ENCODE results near the gene CSRP1.
"Not testable (repeated sequence)": the region's sequence is repeated elsewhere in the genome, so short reads cannot be mapped to it uniquely, and the experiment has no call there.

CSRP1 gene

DNA sequence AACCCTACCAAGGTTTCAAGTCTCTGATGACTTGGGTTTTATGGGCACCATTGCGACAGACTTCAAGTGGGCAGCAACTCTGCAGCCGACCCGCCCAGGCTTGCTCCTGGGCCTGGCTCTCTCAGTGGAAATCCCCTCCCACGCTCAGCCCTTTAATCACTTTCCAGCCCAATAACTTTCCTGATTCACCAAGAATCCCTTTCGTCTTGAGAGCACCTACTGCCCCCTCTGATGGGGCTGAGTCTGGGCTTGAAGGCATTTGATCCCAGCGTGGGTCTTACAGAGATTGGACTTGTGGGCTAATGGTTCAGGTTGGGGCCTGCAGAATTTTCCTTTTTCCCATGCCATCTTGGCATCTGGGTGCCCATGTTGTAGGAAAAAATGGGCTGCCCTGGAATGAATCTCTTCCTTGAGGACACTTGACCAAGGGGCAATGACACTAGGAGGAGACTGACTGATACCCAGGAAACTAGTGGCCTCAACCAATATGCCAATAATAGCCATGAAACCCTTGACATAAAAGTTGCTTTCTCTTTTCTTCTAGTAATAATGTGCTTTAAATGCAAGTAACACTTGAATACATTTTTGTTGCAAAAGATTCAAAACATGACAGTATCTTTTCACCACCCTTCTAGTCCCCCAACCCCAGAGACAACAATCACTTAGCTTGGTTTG is 30.1 kb downstream of the CSRP1 start:
- no peak for DNase-seq (ENCODE audit: low read depth)

DNA sequence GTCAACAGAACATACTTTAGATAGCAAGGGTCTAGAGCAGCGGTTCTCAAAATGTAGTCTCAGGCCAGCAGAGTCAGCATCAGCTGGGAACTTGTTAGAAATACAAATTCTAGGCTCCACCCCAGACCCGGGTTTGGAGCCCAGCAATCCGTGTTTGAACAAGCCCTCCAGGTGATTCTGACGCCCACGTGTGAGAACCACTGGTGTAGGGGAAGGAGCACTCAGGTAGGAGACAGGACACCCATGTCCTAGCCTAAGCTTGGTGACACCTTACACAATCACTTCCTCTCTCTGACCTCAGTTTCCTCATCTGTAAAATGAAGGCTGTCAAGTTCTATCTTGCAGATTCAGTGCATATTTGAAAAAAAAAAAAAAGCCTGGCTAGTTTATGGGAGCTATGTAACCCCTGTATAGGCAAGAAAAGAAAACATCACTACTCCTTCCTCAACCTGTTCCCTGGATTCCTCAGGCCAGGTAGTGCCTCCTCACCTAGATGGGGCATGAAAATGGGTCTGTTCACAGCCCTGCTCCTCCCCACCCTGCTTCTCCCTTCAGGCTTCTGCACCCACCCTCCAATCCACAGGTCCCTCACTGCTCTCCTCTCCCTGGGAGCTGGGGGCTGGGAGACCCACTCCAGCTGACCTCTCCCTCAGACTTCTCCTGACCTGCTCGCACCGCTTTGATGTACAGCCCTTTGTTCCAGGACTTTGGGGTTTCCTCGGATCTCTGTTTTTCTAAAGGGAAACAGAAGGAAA is 30.8 kb downstream of the CSRP1 start:
- DNase-seq (ENCODE audit: low read depth), result no peak

DNA sequence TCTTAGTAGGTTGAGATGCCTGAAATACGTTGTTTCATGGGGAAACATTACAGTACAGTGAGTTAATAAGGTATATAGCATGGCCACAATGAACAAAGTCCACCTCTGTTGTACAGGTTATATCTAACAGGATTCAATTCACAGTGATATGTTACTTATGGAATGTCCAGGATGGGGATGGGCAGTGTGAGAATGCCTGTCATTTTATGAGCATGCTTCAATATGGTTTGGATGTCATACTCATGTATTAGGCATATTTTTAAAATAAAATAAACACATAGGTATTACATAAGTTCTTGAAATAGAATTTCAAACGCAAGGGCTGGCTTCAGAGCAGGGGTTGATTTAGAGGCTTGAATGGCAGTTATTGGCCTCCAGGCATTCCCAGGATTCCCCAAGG is 31.8 kb downstream of the CSRP1 start:
- DNase-seq (ENCODE audit: low read depth), result no peak

DNA sequence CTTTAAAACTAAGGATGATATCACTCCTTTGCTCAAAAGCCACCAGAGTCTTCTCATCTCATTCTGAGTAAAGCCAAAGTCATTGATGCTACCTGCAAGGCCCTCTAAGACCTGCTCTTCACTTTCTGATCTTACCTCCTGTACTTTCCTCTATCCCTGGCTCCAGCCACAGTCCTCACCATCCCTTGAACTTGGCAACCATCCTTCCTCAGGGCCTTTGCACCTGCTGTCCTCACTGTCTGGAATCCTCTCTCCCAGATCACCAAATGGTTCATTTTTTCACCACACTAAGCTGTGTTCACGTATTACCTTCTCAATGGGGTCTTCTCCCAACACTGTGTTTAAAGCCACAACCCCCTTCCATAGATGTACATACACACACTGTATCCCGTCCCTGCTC is 33.6 kb downstream of the CSRP1 start:
- no peak for DNase-seq (ENCODE audit: low read depth)

DNA sequence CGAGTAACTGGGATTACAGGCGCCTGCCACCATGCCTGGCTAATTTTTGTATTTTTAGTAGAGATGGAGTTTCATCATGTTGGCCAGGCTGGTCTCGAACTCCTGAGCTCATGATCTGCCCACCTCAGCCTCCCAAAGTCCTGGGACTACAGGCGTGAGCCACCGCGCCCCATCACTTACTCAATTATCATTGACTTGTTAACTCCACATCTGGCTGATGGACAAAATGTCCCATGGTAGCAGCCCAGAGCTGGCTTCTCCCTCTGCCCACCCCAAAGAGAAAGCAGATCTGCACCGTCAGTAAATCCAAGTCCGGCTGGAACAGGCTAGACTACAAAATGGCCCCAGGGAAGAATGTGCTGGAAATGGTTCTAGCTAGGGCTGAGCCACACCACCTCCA is 34.6 kb downstream of the CSRP1 start:
- DNase-seq (ENCODE audit: low read depth), result not testable (repeated sequence)

DNA sequence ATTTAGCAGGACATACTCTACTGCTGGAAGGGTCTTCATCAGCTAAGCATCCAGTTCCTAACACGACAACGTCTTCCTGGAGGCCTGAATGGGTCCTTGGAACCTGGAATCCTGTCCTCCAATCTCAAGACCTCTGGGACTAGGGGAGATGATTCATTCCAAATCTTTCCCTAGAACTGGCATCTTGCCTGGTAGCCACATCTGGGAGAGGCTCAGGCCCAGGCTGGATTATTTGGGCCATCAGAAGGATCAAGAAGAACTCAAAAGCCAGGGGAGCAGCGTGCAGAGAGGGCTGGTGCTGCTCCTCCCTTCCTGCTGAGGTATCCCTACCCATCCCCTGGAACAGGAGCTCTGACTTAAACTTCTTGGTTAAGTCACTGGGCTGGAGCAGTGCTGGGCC is 35.2 kb downstream of the CSRP1 start:
- DNase-seq (ENCODE audit: low read depth), result no peak

DNA sequence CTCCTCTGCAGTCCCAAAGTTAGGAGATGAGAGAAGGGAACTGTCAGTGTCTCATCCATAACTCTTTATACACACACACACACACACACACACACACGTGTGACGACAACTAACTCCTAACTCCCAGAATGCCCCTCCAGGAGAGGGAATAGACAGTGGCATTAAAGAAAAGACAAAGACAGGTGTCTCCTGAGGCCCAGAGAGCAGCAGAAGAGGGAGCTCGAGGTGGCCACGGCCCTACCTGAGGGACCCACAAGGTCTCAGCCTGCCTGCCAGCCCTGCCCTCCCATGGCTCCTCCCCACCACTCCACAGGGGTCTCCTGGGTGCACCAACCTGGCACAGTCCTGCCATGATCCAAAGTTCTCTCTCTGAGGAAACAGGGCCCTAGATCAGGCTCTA is 36.3 kb downstream of the CSRP1 start:
- no peak for DNase-seq (ENCODE audit: low read depth)

DNA sequence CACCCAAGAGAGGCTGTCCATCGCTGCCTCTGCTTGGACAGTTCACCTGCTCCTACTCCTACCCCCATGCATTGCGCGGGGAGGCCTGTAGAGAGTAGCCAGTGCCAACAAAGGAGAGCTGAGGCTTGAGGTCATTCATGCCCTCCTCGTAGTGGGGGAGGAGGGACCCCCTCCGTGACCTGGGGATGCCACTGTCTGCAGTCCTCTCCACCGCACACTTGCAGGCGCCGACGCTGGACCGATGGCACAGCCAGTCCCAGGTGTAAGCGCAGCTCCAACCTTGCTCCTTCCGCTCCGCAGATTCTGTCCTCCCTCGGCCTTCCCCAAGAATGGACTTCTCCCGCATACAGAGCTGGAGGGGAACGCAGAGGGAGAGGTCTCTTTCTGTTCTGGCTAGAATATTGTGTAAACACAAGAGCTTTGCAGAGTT is 37.3 kb downstream of the CSRP1 start:
- DNase-seq (ENCODE audit: low read depth), result no peak

DNA sequence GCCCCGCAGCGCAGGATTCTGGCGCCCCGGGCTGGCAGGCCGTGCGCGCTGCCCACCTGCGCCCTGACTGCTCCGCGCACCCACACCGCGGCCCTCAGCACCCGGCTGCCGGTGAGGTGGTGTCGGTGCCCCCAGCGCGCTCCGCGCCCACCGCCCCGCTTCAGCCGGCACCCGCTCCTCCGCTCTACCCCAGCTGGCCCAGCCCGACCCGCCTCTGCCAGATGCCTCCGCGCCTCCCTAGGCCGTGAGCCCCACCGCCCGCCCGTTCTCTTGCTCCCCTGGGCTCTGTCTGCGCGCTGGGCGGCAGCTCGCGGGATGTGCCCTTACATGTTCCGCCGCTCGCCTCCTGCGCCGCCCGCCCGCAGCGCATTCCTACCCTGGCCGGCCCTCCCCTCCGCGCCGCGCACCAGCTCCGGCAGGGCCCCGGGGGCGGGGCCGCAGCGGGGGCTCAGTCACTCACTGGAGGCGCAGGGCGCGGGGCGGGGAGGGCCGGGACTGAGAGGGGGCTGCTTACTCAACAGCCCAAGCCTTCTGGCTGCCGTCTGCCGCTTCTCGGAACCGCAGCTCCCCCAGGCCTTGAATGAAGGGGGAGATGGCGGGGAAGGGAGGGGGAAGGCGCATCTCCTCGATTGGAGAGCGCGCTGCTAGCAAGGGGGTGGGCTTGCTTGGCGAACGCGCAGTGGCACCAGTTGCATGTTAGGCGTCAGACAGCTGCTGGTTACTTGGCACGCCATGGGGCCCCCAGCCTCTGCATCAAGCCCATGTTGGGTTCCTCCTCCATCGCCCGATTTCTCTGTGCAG is 37.9 kb downstream of the CSRP1 start, which contains the start of gene PHLDA3:
Gene PHLDA3 (minus strand): TSS at position 345 of the 801 bp plus-strand sequence. CDS start 402 bp downstream, outside the sequence.
- DNase-seq (ENCODE audit: low read depth), result no peak

DNA sequence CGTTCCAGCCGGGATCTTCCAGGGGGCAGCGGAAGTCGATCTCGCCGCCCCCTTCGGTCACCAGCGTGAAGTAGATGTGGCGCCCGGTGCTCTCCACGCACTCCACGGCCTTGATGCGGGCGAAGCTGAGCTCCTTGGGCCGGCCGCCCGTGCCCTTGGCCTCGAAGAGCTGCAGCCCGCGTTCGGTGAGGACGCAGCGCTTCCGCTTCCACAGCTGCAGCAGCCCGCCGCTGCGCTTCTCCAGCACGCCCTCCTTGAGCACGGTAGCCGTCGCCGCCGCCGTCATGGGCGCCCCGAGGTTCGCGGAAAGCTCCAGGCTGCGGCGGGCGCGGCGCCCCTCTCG is 38.5 kb downstream of the CSRP1 start:
- no peak for DNase-seq (ENCODE audit: low read depth)

DNA sequence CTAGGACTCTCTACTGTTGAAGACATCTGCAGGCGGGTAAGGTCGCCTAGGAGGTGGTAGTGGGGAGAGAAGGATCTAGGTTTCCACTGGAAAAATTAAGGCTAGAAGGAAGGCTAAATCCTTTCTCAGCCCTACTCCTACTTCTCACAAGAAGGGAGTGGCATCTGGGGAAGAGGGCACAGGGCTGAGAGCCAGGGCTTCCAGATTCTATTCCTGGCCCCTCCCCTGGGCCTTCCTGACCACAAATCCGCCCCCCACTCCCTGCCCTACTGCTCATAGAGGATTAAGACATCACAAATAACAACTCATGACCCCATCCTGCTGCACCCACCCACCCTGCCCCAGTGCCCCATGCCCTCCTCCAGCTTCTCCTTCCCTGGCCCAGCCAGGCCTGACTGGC is 40.4 kb downstream of the CSRP1 start:
- no peak for DNase-seq (ENCODE audit: low read depth)

DNA sequence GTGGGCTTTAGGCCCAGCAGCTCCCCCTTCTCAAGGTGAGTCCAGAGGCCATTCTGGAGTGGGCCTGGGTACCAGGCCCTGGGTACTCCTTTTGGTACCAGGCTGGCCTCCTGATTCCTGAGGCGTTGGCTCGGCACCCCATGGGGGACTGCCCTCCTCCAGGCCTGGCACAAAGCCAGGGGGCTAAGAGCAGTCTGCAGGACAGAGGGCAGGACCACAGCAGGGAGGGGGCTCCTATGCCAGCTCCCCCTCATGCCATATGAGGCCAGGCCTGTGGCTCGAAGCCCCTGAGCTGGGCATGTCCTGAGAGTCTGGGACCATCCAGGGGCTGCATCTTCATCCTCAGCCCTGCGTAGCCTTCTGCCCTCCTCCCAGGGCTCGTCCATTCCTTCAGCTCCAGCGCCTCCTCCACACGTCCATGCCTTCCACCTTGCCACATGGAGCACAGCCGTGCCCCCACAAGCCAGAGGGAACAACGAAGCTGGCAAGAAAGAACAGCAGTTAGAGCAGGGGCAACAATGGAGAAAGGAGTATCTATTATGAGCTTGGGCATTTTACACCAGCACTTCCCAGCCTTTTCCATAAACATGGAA is 41.1 kb downstream of the CSRP1 start:
- DNase-seq (ENCODE audit: low read depth), result no peak

DNA sequence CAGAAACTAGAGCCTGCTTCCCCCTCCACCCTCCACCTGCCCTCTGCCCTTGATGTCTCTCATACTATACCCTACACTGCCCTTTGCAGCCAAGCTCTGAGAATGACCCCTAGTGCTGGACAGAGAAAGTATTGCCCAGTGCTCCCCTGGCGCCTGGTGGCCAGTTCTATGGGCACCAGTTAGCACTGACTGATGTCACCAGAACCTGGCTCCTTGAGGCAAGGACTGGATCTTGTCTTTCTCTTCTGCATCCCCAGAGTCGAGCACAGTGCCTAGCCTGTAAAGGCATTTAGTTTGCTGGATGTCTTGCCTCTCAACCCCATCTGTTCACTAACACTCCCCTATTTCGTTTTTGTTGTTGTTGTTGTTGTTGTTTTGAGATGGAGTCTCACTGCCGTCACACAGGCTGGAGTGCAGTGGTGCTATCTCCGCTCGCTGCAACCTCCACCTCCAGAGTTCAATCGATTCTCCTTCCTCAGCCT is 43.8 kb downstream of the CSRP1 start:
- no peak for DNase-seq (ENCODE audit: low read depth)

DNA sequence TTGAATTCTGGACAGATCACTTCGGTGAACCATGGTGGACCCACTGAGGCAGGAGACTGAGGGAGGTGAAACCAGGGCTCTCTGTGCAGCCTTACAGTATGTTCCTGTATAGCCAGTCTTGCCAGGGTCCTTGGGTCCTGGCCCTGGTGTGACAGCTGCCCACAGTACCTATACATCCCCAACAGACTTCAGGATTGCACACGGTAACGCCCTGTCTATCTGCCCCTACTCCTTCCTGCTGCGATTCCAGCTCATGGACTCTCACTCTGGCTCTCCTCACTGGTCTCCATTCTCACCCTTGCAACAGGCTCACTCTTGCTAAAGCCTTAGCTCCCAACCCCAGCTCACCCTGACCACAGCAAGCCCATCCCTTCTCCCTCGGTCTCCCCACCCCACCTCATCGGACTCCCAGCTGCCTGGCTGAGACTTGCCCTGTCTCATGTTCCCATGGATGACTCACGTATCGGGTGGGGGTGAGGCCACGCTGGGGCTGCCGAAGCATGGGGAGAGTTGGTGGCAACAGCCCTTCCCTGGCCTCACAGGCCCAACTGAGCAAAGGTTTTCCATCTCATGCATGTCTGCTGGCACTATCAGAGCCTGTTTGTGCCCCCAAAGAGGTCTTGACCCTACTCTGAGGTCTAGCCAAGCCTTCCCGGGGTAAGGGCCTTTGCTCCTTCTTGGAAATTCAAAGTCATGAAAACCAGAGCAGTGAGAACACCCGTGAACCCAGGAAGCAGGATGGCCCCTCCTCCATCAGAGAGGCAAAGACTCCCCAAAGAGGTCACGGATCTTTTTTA is 45.1 kb downstream of the CSRP1 start:
- peak; percentile 91 for DNase-seq (ENCODE audit: low read depth)

DNA sequence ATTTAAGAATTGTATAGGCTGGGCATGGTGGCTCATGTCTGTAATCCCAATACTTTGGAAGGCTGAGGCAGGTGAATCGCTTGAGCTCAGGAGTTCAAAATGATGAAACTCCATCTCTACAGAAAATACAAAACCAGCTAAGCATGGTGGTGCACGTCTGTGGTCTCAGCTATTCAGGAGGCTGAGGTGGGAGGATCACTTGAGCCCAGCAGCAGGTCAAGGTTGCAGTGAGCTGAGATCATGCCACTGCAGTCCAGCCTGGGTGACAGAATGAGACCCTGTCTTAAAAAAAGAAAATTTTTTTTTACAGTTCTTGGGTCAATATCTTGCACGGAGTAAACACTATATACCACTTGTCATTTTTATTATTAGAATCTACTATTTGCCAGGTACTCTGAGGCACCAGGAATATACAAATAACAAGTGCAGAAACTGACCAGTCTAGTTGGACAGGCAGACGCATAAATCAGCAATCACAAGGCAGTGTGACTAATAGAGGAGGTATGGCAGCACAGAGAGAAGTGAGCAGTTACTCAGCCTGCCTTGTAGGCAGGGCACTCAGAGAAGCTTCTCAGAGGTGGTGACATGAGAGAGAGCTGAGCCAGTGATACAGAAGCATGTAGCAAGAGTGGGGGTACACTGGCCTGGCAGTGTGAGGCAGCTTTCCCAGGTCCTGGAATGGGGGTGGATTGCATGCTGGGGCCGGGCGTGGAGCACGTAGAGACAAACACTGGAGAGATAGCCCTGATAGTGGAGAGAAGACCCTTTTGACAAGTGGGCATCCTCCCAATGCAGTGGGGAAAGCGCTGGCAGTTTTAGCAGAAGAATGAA is 45.9 kb downstream of the CSRP1 start:
- DNase-seq (ENCODE audit: low read depth), result peak; percentile 89

DNA sequence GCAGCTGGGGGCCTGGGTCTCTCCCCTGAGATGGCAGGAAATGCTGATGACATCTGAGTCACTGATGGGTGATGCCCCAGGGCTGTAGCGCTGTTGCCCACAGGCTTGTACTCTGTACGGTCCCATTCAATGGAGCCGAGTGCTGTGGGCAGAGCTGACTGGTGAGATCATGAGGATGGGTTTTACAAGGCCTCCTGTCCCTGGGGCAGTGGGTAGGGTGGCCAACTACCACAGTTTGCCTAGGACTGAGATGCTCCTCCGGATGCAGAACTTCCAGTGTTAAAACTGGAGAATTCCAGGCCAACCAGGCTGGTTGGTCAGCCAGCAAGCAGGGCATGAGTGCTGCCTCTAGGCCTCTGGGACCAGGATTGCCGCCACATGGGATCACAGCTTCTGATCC is 47.1 kb downstream of the CSRP1 start:
- DNase-seq (ENCODE audit: low read depth), result no peak

DNA sequence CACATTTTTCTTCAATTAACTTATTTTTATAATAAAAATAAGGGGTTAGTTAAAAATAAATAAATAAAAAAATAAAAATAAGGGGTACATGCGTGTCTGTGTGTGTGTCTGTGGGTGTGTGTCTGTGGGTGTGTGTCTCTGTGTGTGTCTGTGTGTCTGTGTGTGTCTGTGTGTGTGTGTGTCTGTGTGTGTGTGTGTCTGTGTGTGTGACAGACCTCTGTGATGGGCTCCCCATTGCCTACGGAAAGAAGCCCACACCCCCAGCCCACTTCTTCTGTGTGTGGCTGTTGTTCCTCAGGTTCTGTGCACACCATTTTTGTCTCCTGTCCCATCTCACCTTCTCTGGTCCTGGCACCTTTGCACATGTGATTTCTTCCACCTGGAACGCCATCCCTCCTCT is 47.9 kb downstream of the CSRP1 start:
- DNase-seq (ENCODE audit: low read depth), result no peak

DNA sequence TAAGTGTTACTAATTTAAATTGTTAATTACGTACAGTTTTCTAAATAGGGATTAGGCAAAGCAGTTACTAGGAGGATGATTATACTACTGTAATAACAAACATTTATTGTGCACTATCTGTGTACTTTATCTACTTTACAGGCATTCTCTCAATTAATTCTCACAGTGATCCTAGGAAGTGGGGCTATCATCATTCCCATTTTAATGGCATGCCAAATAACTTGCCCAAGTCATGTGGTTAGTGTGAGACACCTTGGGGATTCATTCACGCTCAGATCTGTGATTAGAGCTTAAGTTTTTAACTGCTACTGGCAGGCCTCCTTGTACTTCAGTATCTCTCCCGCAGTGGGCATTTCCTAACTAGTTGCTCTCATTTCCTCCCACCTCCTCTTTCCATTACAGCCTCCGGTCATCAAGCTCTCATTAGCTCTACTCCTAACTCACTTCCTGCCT is 49.4 kb downstream of the CSRP1 start:
- DNase-seq (ENCODE audit: low read depth), result no peak

DNA sequence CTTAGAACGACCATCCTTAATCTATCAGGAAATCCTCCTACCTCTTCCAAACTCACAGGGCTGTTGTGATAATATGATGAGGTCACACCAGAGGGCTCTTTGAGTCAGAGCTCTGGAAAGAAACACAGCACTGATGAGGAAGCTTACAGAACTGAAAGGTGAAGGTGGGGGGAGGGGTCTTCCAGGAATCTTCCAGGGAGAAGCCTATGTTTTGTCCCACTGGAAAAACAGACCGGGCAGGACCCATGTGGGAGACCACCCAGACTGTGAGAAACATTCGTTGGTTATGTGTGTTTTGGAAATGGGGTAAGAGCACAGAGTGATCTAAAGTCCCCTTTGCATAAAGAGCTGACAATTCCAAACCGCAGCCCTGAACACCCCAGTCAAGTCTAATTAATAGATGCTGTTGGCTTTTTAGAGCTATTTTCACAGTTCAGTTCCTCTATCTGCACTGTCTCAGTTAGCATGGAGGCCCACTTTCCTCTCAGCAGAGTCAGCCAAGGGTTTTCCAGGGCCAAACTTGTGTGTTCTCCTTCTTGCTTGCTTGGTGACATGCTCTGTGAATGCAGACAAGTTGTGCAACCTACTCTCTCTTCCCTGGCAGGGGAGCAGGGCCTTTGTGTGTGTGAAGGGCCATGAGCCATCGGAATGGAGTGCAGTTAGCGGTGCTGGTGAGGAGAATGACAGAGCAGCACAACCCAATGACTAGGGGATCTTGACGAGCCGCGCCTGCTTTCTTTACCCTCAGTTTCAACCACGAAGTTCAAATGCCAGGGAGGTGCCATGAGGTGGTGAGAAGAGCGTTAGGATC is 50.2 kb downstream of the CSRP1 start:
- DNase-seq (ENCODE audit: low read depth), result peak; percentile 98

DNA sequence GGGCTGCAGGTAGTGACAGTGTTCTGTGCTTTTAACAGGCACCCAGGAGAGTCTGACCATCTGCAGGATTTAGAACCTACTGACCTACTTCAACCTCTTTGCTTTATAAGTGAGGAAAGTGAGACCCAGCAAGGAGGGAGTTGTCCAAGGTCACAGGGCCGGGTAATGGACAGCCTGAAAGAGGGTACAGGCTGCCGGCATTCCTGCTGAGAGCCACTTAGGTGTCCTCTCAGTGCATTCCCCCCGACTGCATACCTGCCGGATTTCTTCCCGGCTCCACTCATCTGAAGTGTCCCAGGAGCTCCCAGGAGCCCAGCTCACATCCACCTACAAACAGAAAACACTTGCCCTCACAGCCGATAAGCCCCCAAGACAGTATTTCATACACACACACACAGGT is 51.8 kb downstream of the CSRP1 start:
- DNase-seq (ENCODE audit: low read depth), result no peak
